PC-3 (cell line): ENCODE results near the gene RBM33. TPM values are rescaled to one million over a fixed set of nuclear protein-coding genes. Genes with fewer than 3 reads are reported as not detected.

Experiments
- ATAC-seq: fragments of 200-7000 bp; cut with Tn5 transposase; 2 replicates; pipeline ENCODE4 v1.9.1; 2020; ENCODE audit warnings: mild to moderate bottlenecking, moderate library complexity
- BruUV-seq: library from RNA; stranded (reverse); fragments of 400-500 nt; replicated peaks from 2 replicates; lab custom pipeline; 2021; lab: Mats Ljungman, UMichigan
- CTCF ChIA-PET: fragments of 300-600 bp; sonication (Branson Sonifier 250); formaldehyde crosslinking; loops from one replicate; lab custom pipeline; 2022; ENCODE audit warnings: antibody characterized with exemption; lab: Charles Lee
- POLR2A ChIA-PET: fragments of 300-600 bp; sonication (Branson Sonifier 250); formaldehyde crosslinking; loops from one replicate; lab custom pipeline; 2022; ENCODE audit warnings: antibody characterized with exemption; ENCODE audit not compliant: unreplicated experiment; lab: Charles Lee
- DNase-seq: peaks from one replicate; pipeline ENCODE4 v3.0.0-alpha.2; 2015
- H2AFZ ChIP-seq: fragments of 300-600 bp; sonication (generic); 2 replicates; pipeline ENCODE4 v1.6.0; 2016; ENCODE audit warnings: antibody characterized with exemption, low read length
- H3F3A ChIP-seq: fragments of 300-600 bp; sonication (generic); one replicate; pipeline ENCODE4 v1.6.0; 2017; ENCODE audit warnings: antibody characterized with exemption, low read length, control low read depth, mild to moderate bottlenecking; ENCODE audit not compliant: unreplicated experiment
- H3K27ac ChIP-seq: fragments of 300-600 bp; sonication (generic); 2 replicates; pipeline ENCODE4 v1.5.1; 2016; ENCODE audit warnings: mild to moderate bottlenecking, low read length
- H3K27me3 ChIP-seq: fragments of 300-600 bp; sonication (generic); 2 replicates; pipeline ENCODE4 v1.6.1; 2016; ENCODE audit warnings: low read length, mixed read lengths
- H3K36me3 ChIP-seq: fragments of 300-600 bp; sonication (generic); 2 replicates; pipeline ENCODE4 v1.6.1; 2016; ENCODE audit warnings: low read depth, mixed run types, low read length, mixed read lengths
- H3K4me1 ChIP-seq: fragments of 300-600 bp; sonication (generic); 2 replicates; pipeline ENCODE4 v1.5.1; 2016; ENCODE audit warnings: low read length; ENCODE audit not compliant: insufficient read depth
- H3K4me2 ChIP-seq: fragments of 300-600 bp; sonication (generic); 2 replicates; pipeline ENCODE4 v1.6.0; 2016; ENCODE audit warnings: low read length
- H3K4me3 ChIP-seq: fragments of 300-600 bp; sonication (generic); 2 replicates; pipeline ENCODE4 v1.5.1; 2016; ENCODE audit warnings: mild to moderate bottlenecking, low read length, mixed read lengths
- H3K79me2 ChIP-seq: fragments of 300-600 bp; sonication (generic); 2 replicates; pipeline ENCODE4 v1.6.1; 2017; ENCODE audit warnings: low read length, mixed read lengths
- H3K9ac ChIP-seq: fragments of 300-600 bp; sonication (generic); 2 replicates; pipeline ENCODE4 v1.6.0; 2016; ENCODE audit warnings: mild to moderate bottlenecking, low read length
- H3K9me2 ChIP-seq: fragments of 300-600 bp; sonication (generic); replicated peaks from 2 replicates; pipeline ENCODE4 v1.6.1; 2016; ENCODE audit warnings: mixed run types, low read length, mixed read lengths
- H3K9me3 ChIP-seq: fragments of 300-600 bp; sonication (generic); 2 replicates; pipeline ENCODE4 v1.6.1; 2016; ENCODE audit warnings: low read length, mixed read lengths
- H4K20me1 ChIP-seq: fragments of 300-600 bp; sonication (generic); 2 replicates; pipeline ENCODE4 v1.6.1; 2016; ENCODE audit warnings: low read length, mixed read lengths
- CTCF ChIP-seq: fragments of 300-600 bp; sonication (generic); conservative IDR thresholded peaks from 2 replicates; pipeline ENCODE4 v1.5.1; 2017; ENCODE audit warnings: antibody characterized with exemption, low read depth, mild to moderate bottlenecking, low read length
- EZH2 ChIP-seq: fragments of 300-600 bp; sonication (generic); IDR thresholded peaks from one replicate; pipeline ENCODE4 v1.6.1; 2017; ENCODE audit warnings: antibody characterized with exemption, mild to moderate bottlenecking, low read length; ENCODE audit not compliant: unreplicated experiment
- EZH2phosphoT487 ChIP-seq: fragments of 300-600 bp; sonication (generic); IDR thresholded peaks from 2 replicates; pipeline ENCODE4 v1.6.1; 2018; ENCODE audit warnings: mild to moderate bottlenecking, antibody characterized with exemption, low read length, borderline replicate concordance
- intact Hi-C: fragments of 100-400 bp; cut with micrococcal nuclease; formaldehyde crosslinking; loops from 2 replicates; pipeline ENCODE4 v1.9.0; 2023
- total RNA-seq: library from RNA; depleted of rRNA; stranded (reverse); fragments of >200 nt; gene quantifications from 2 replicates; pipeline ENCODE4 v1.2.3, GENCODE V29; 2014

RBM33 gene
- total RNA-seq, 1 experiment from 2014 or later: 25.3 TPM

- no peak for ATAC-seq
- Histone ChIP-seq H3K9ac (no peak overlapping the region), H2AFZ (no peak overlapping the region), H3K27me3 (peaks cover 52% of the 10 kb centered on the region), H3K79me2 (no peaks in the 10 kb centered on the region), H3K27ac (no peak overlapping the region), H3K4me1 (peaks cover 26% of the 10 kb centered on the region), H3K9me2 (no peaks in the 10 kb centered on the region), H3K4me2 (peak overlapping the region; percentile 84), H3F3A (no peaks in the 10 kb centered on the region), H3K4me3 (peak overlapping the region; percentile 66; the same call in 1 of the 2 replicates), H3K36me3 (no peaks in the 10 kb centered on the region), H4K20me1 (no peaks in the 10 kb centered on the region), H3K9me3 (no peaks in the 10 kb centered on the region)
- CTCF ChIA-PET: interaction anchor here (0.7 to 1.0 kb wide), 2 partner anchors 16 to 75 kb away, joined by 3 to 14 read pairs; no protein-coding TSS in a partner anchor
- BruUV-seq: no TSS peak
- intact Hi-C loops: loop anchor here (5.0 kb wide), 1 partner anchor 151 kb away; no protein-coding TSS in a partner anchor
- peak; percentile 9 for DNase-seq
- POLR2A ChIA-PET: interaction anchor here (0.6 kb wide), 1 partner anchor 1089 kb away, joined by 3 read pairs; no protein-coding TSS in a partner anchor
- no peak for TF ChIP-seq EZH2phosphoT487
- TF ChIP-seq EZH2: no peak
- no peak for TF ChIP-seq CTCF
Observed at GRCh38 chr7:155810770-155811559, 166.5 kb downstream of the RBM33 start.

DNA sequence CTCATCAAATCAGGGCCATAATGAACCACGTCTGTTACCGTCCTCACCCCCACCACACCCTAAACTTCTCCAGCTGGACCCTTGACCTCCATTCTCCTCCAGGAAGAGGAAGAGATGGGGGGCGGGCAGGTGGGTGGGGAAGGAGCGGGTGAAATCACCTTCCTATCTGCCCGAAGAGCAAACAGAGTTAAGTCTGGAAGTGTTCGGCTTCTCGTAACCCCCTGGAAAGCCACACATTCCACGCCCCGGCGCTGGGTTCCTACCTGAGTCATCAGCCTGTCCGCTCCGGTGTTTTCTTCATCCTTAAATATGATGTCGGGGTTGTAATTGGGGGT lies 167.1 kb downstream of the RBM33 start:
- H3K27me3 ChIP-seq: peaks cover 52% of the 10 kb centered on the region
- peak; percentile 14; the same call in 1 of the 2 replicates for ATAC-seq

More for the DNA sequence above, 167.1 kb downstream of the RBM33 start:
- Histone ChIP-seq H2AFZ (peak overlapping the region; percentile 54; the same call in 1 of the 2 replicates), H3K9me3 (no peaks in the 10 kb centered on the region), H3K9ac (no peak overlapping the region), H3K4me3 (peak overlapping the region; percentile 66), H3K27ac (no peak overlapping the region), H3K4me1 (peaks cover 26% of the 10 kb centered on the region), H3K36me3 (no peaks in the 10 kb centered on the region), H3K79me2 (no peaks in the 10 kb centered on the region), H3F3A (no peaks in the 10 kb centered on the region), H4K20me1 (no peaks in the 10 kb centered on the region), H3K4me2 (peak overlapping the region; percentile 84), H3K9me2 (no peaks in the 10 kb centered on the region)
- TF ChIP-seq CTCF (no peak), EZH2phosphoT487 (no peak), EZH2 (no peak)
- intact Hi-C loops: loop anchor here (5.0 kb wide), 1 partner anchor 151 kb away; no protein-coding TSS in a partner anchor
- POLR2A ChIA-PET: no interaction called here
- CTCF ChIA-PET: no interaction called here
- BruUV-seq: no TSS peak
- peak; percentile 45 for DNase-seq
